GM19099 (cell line): ENCODE results near the gene ZNF248.
A peak's percentile ranks its signal among the peaks of the same experiment; 100 is the strongest.

Experiments
- POLR2A ChIP-seq: IDR thresholded peaks from 3 replicates; pipeline ENCODE4 v1.6.1; 2011; ENCODE audit warnings: low read depth; ENCODE audit not compliant: insufficient read length; ENCODE audit errors: extremely low read depth

ZNF248 gene

GRCh38 chr10:37857287-37858211, at the start of gene ZNF248:
Gene ZNF248, minus strand, starts transcription at chr10:37857610. Its CDS starts 1,300 bp downstream, at chr10:37856310.
- TF ChIP-seq POLR2A: peak; percentile 98

GRCh38 chr10:37906382-37906781, 49.0 kb upstream of the ZNF248 start:
- no peak for TF ChIP-seq POLR2A

- TF ChIP-seq POLR2A: no peak
Measured at GRCh38 chr10:37896436-37896835, 39.0 kb upstream of the ZNF248 start.

GRCh38 chr10:37895674-37896073, 38.3 kb upstream of the ZNF248 start:
- no peak for TF ChIP-seq POLR2A

- no peak for TF ChIP-seq POLR2A
Measured at GRCh38 chr10:37885850-37886249, 28.4 kb upstream of the ZNF248 start.

- TF ChIP-seq POLR2A: no peak
Measured at GRCh38 chr10:37872955-37873354, 15.5 kb upstream of the ZNF248 start.

GRCh38 chr10:37872283-37872682, 14.9 kb upstream of the ZNF248 start:
- no peak for TF ChIP-seq POLR2A

- TF ChIP-seq POLR2A: no peak
Measured at GRCh38 chr10:37871568-37872251, 14.3 kb upstream of the ZNF248 start.

- no peak for TF ChIP-seq POLR2A
Measured at GRCh38 chr10:37871143-37871542, 13.7 kb upstream of the ZNF248 start.

GRCh38 chr10:37868796-37869195, 11.4 kb upstream of the ZNF248 start:
- no peak for TF ChIP-seq POLR2A

- TF ChIP-seq POLR2A: no peak
Measured at GRCh38 chr10:37865957-37866803, 8.8 kb upstream of the ZNF248 start.

GRCh38 chr10:37865264-37865663, 7.9 kb upstream of the ZNF248 start:
- no peak for TF ChIP-seq POLR2A

GRCh38 chr10:37860494-37861190, 3.2 kb upstream of the ZNF248 start:
- TF ChIP-seq POLR2A: no peak

GRCh38 chr10:37856881-37857286, 526 bp downstream of the ZNF248 start:
- TF ChIP-seq POLR2A: no peak
